MCF 10A (cell line): ENCODE data around the gene KRT79. TPM values are rescaled to one million over a fixed set of nuclear protein-coding genes. Genes with fewer than 3 reads are reported as not detected.

Source experiments
- BruUV-seq: library from RNA; stranded (reverse); fragments of 400-500 nt; replicated peaks from 2 replicates; lab custom pipeline; 2021; lab: Mats Ljungman, UMichigan
- CTCF ChIA-PET: fragments of 300-600 bp; sonication (Branson Sonifier 250); formaldehyde crosslinking; extraction: SDS; loops from one replicate; lab custom pipeline; 2021; ENCODE audit warnings: antibody characterized with exemption, inconsistent platforms; lab: Yijun Ruan, JAX
- POLR2A ChIA-PET: fragments of 300-600, 350-650 bp; sonication (Branson Sonifier 250); formaldehyde crosslinking; extraction: SDS; loops from one replicate; lab custom pipeline; 2020; ENCODE audit warnings: antibody characterized with exemption, inconsistent platforms; lab: Yijun Ruan, JAX
- DNase-seq: peaks from one replicate; pipeline ENCODE4 v3.0.0-alpha.2; 2018; ENCODE audit not compliant: unreplicated experiment
- H3K27ac Mint-ChIP-seq: one replicate; pipeline ENCODE4 v1.8.0; 2022; ENCODE audit warnings: mild to moderate bottlenecking, low read depth, mixed read lengths; ENCODE audit not compliant: unreplicated experiment
- H3K27me3 Mint-ChIP-seq: one replicate; pipeline ENCODE4 v1.8.0; 2022; ENCODE audit warnings: mixed read lengths; ENCODE audit not compliant: insufficient read depth, unreplicated experiment
- H3K36me3 Mint-ChIP-seq: one replicate; pipeline ENCODE4 v1.8.0; 2022; ENCODE audit warnings: mild to moderate bottlenecking, moderate library complexity, mixed read lengths; ENCODE audit not compliant: insufficient read depth, unreplicated experiment
- H3K4me1 Mint-ChIP-seq: one replicate; pipeline ENCODE4 v1.8.0; 2022; ENCODE audit warnings: mixed read lengths; ENCODE audit not compliant: insufficient read depth, unreplicated experiment
- H3K4me3 Mint-ChIP-seq: one replicate; pipeline ENCODE4 v1.8.0; 2022; ENCODE audit warnings: mild to moderate bottlenecking, moderate library complexity, mixed read lengths; ENCODE audit not compliant: unreplicated experiment
- H3K9me3 Mint-ChIP-seq: one replicate; pipeline ENCODE4 v1.8.0; 2022; ENCODE audit warnings: mixed read lengths; ENCODE audit not compliant: unreplicated experiment
- CTCF ChIP-seq: fragments of 200-600 bp; IDR thresholded peaks from one replicate; pipeline ENCODE4 v1.8.0; 2022; ENCODE audit warnings: antibody characterized with exemption, mild to moderate bottlenecking; ENCODE audit not compliant: unreplicated experiment
- intact Hi-C: fragments of 100-400 bp; cut with micrococcal nuclease; formaldehyde crosslinking; loops from 2 replicates; pipeline ENCODE4 v1.14.1; 2022
- total RNA-seq: library from RNA; stranded (reverse); gene quantifications from 2 replicates; pipeline ENCODE4 v1.2.3, GENCODE V29; 2022

Gene KRT79
- total RNA-seq, 1 experiment from 2014 or later = not detected

GRCh38 chr12:52806821-52807543, 27.1 kb downstream of the KRT79 start:
- ChIA-PET POLR2A (interaction anchor here (1.1 kb wide), 1 partner anchor 13 kb away, joined by 3 read pairs; no protein-coding TSS in a partner anchor), CTCF (interaction anchor here (0.6 kb wide), 1 partner anchor 20 kb away, joined by 4 read pairs; no protein-coding TSS in a partner anchor)
- Mint-ChIP-seq H3K9me3 (no peaks in the 10 kb centered on the region), H3K4me3 (no peak overlapping the region), H3K27ac (no peak overlapping the region), H3K27me3 (peaks cover 51% of the 10 kb centered on the region), H3K36me3 (no peaks in the 10 kb centered on the region), H3K4me1 (no peaks in the 10 kb centered on the region)
- no peak for DNase-seq
- BruUV-seq = no TSS peak
- no peak for TF ChIP-seq CTCF
- intact Hi-C loops = no loop called here

DNA sequence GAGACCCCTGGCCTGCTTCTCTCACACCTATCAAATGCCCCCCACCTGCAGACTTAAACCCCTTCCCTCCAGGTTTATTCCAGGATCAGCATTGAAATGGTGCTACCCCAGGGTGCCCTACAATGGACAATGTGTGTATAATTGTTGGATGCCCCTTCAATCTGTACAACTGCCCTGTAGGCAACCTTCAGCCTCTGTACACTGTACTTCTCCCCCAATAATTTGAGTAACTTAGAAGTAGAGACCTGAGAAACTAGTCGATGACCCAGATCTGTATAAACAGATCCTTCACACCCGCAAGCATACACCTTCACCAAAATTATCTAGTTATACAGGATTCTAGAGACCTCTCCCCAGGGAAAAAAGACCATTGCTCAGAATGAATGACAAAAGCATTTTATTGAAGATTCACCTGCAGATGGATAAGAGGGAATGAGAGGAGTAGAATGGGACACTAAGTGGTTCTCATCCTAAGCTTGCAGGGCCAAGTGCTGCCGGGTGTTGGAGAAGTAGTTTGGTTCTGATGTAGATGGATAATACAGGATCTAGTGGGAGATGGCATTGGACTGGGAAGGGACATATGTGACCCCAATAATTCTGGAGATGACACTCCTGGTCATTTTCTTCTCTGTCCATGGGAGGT, 27.8 kb downstream of the KRT79 start:
- no peak for DNase-seq
- Mint-ChIP-seq H3K27ac (no peak overlapping the region), H3K4me3 (no peak overlapping the region), H3K4me1 (no peaks in the 10 kb centered on the region), H3K36me3 (no peaks in the 10 kb centered on the region), H3K27me3 (peaks cover 51% of the 10 kb centered on the region), H3K9me3 (no peaks in the 10 kb centered on the region)
- POLR2A ChIA-PET = no interaction called here
- no peak for TF ChIP-seq CTCF
- BruUV-seq = no TSS peak
- intact Hi-C loops = no loop called here
- CTCF ChIA-PET = interaction anchor here (0.6 kb wide), 1 partner anchor 17 kb away, joined by 3 read pairs; no protein-coding TSS in a partner anchor

- intact Hi-C loops = no loop called here
- Mint-ChIP-seq H3K27ac (no peak overlapping the region), H3K36me3 (no peaks in the 10 kb centered on the region), H3K4me3 (no peak overlapping the region), H3K4me1 (no peaks in the 10 kb centered on the region), H3K9me3 (no peaks in the 10 kb centered on the region), H3K27me3 (peaks cover 51% of the 10 kb centered on the region)
- TF ChIP-seq CTCF = no peak
- ChIA-PET CTCF (interaction anchor here (0.6 kb wide), 1 partner anchor 17 kb away, joined by 3 read pairs; no protein-coding TSS in a partner anchor), POLR2A (no interaction called here)
- no peak for DNase-seq
- BruUV-seq = no TSS peak
These were observed 28.4 kb downstream of the KRT79 start for GRCh38 chr12:52805739-52806138.

GRCh38 chr12:52805000-52805399, 29.1 kb downstream of the KRT79 start:
- Mint-ChIP-seq H3K27me3 (peaks cover 48% of the 10 kb centered on the region), H3K4me3 (no peak overlapping the region)
- CTCF ChIA-PET = no interaction called here

More at GRCh38 chr12:52805000-52805399, 29.1 kb downstream of the KRT79 start:
- no peak overlapping the region for H3K27ac Mint-ChIP-seq
- H3K36me3 Mint-ChIP-seq = no peaks in the 10 kb centered on the region
- no TSS peak for BruUV-seq
- H3K9me3 Mint-ChIP-seq = no peaks in the 10 kb centered on the region
- POLR2A ChIA-PET = no interaction called here
- H3K4me1 Mint-ChIP-seq = peaks cover 3% of the 10 kb centered on the region
- DNase-seq = no peak
- no peak for TF ChIP-seq CTCF
- intact Hi-C loops = no loop called here
